SU-DHL-6 (cell line): ENCODE measurements around the gene NDC1.
A peak's percentile ranks its signal among the peaks of the same experiment; 100 is the strongest.
"Not testable (repeated sequence)": the region's sequence is repeated elsewhere in the genome, so short reads cannot be mapped to it uniquely, and the experiment has no call there.

Source experiments
- H2AFZ ChIP-seq: fragments of 200-600 bp; sonication (generic); 2 replicates; pipeline ENCODE4 v1.6.1; 2014; ENCODE audit warnings: low read depth, mild to moderate bottlenecking, moderate library complexity, mixed read lengths, antibody characterized with exemption, low read length; ENCODE audit not compliant: severe bottlenecking
- H3F3A ChIP-seq: fragments of 200-600 bp; shearing (Covaris generic); 2 replicates; pipeline ENCODE4 v1.6.0; 2016; ENCODE audit warnings: antibody characterized with exemption, mild to moderate bottlenecking; ENCODE audit not compliant: insufficient read depth
- H3K27ac ChIP-seq: fragments of 200-600 bp; sonication (generic); 2 replicates; pipeline ENCODE4 v1.5.1; 2016; ENCODE audit warnings: low read depth, mild to moderate bottlenecking, low read length, moderate library complexity, mixed read lengths
- H3K27me3 ChIP-seq: fragments of 200-600 bp; sonication (generic), shearing (Covaris generic); 2 replicates; pipeline ENCODE4 v1.6.0; 2014; ENCODE audit warnings: mild to moderate bottlenecking, low read length
- H3K36me3 ChIP-seq: fragments of 200-600 bp; sonication (generic); 2 replicates; pipeline ENCODE4 v1.6.1; 2014; ENCODE audit warnings: mild to moderate bottlenecking, low read length, mixed read lengths
- H3K4me2 ChIP-seq: fragments of 300-600, 200-600 bp; shearing (Covaris generic), sonication (generic); 2 replicates; pipeline ENCODE4 v1.6.0; 2014; ENCODE audit warnings: low read length, low read depth, mild to moderate bottlenecking; ENCODE audit not compliant: poor library complexity, severe bottlenecking
- H3K4me3 ChIP-seq: fragments of 200-600 bp; sonication (generic); 2 replicates; pipeline ENCODE4 v1.5.1; 2014; ENCODE audit warnings: antibody characterized with exemption, low read length, mild to moderate bottlenecking, mixed read lengths; ENCODE audit not compliant: insufficient read depth, poor library complexity, severe bottlenecking
- H3K79me2 ChIP-seq: fragments of 200-600 bp; sonication (generic); 2 replicates; pipeline ENCODE4 v1.6.1; 2014; ENCODE audit warnings: mild to moderate bottlenecking, low read length, moderate library complexity; ENCODE audit not compliant: insufficient read depth
- H3K9ac ChIP-seq: fragments of 200-600 bp; sonication (generic); 2 replicates; pipeline ENCODE4 v1.7.0; 2014; ENCODE audit warnings: mild to moderate bottlenecking, low read length
- H3K9me2 ChIP-seq: fragments of 200-600 bp; sonication (generic); replicated peaks from 2 replicates; pipeline ENCODE4 v1.6.1; 2014; ENCODE audit warnings: low read length; ENCODE audit not compliant: insufficient read depth
- H3K9me3 ChIP-seq: fragments of 200-600 bp; sonication (generic); 2 replicates; pipeline ENCODE4 v1.6.1; 2014; ENCODE audit warnings: low read length, mixed read lengths; ENCODE audit not compliant: insufficient read depth
- H4K20me1 ChIP-seq: fragments of 200-600 bp; sonication (generic); 2 replicates; pipeline ENCODE4 v1.6.1; 2014; ENCODE audit warnings: low read depth, mild to moderate bottlenecking, antibody characterized with exemption, low read length, moderate library complexity, mixed read lengths
- CTCF ChIP-seq: fragments of 200-600 bp; sonication (generic); IDR thresholded peaks from one replicate; pipeline ENCODE4 v1.5.1; 2017; ENCODE audit warnings: antibody characterized with exemption, mild to moderate bottlenecking, low read length, moderate library complexity; ENCODE audit not compliant: insufficient read depth, poor library complexity, severe bottlenecking
- EZH2phosphoT487 ChIP-seq: fragments of 200-600 bp; sonication (generic), shearing (Covaris generic); conservative IDR thresholded peaks from 2 replicates; pipeline ENCODE4 v1.6.1; 2018; ENCODE audit warnings: mild to moderate bottlenecking, antibody characterized with exemption, low read length, moderate library complexity, mixed read lengths

Gene NDC1

GRCh38 chr1:53763461-53763860, 74.6 kb downstream of the NDC1 start:
- H3K4me2 ChIP-seq, result no peak overlapping the region
- TF ChIP-seq EZH2phosphoT487 (no peak), CTCF (no peak)

GRCh38 chr1:53760497-53760896, 77.6 kb downstream of the NDC1 start:
- not testable (repeated sequence) for H3K36me3 ChIP-seq, H3F3A ChIP-seq, H3K79me2 ChIP-seq, H2AFZ ChIP-seq, H3K4me2 ChIP-seq, H3K4me3 ChIP-seq, H3K9ac ChIP-seq, H3K9me2 ChIP-seq, H3K9me3 ChIP-seq, H4K20me1 ChIP-seq, H3K27ac ChIP-seq, H3K27me3 ChIP-seq

More at GRCh38 chr1:53763461-53763860, 74.6 kb downstream of the NDC1 start:
- Histone ChIP-seq H4K20me1 (no peaks in the 10 kb centered on the region), H3K9me3 (no peaks in the 10 kb centered on the region), H3K36me3 (peaks cover 28% of the 10 kb centered on the region; the same call in 1 of the 2 replicates), H3F3A (0 out of 2 replicates have a peak, but pooled peaks cover 4% of the 10 kb centered on the region), H3K27me3 (no peaks in the 10 kb centered on the region), H3K4me3 (no peak overlapping the region), H3K27ac (no peak overlapping the region), H2AFZ (no peak overlapping the region), H3K9ac (no peak overlapping the region), H3K79me2 (no peaks in the 10 kb centered on the region), H3K9me2 (no peaks in the 10 kb centered on the region)

GRCh38 chr1:53755874-53756273, 82.2 kb downstream of the NDC1 start:
- Histone ChIP-seq H3K27me3 (no peaks in the 10 kb centered on the region), H3K27ac (no peak overlapping the region), H3K9me3 (no peaks in the 10 kb centered on the region), H3K36me3 (no peaks in the 10 kb centered on the region), H3F3A (no peaks in the 10 kb centered on the region), H4K20me1 (no peaks in the 10 kb centered on the region), H2AFZ (no peak overlapping the region), H3K4me2 (no peak overlapping the region), H3K9me2 (no peaks in the 10 kb centered on the region), H3K79me2 (no peaks in the 10 kb centered on the region), H3K9ac (no peak overlapping the region), H3K4me3 (no peak overlapping the region)
- TF ChIP-seq EZH2phosphoT487 (no peak), CTCF (no peak)

GRCh38 chr1:53754484-53755312, 83.4 kb downstream of the NDC1 start:
- no peaks in the 10 kb centered on the region for H3K9me3 ChIP-seq
- no peak overlapping the region for H3K27ac ChIP-seq
- no peak overlapping the region for H3K9ac ChIP-seq
- H3K79me2 ChIP-seq, result no peaks in the 10 kb centered on the region
- no peaks in the 10 kb centered on the region for H3K27me3 ChIP-seq
- H3K4me2 ChIP-seq, result no peak overlapping the region
- H3F3A ChIP-seq, result no peaks in the 10 kb centered on the region
- H3K9me2 ChIP-seq, result no peaks in the 10 kb centered on the region
- TF ChIP-seq CTCF, result peak; percentile 63
- no peak for TF ChIP-seq EZH2phosphoT487
- H4K20me1 ChIP-seq, result no peaks in the 10 kb centered on the region
- no peak overlapping the region for H2AFZ ChIP-seq
- no peak overlapping the region for H3K4me3 ChIP-seq
- no peaks in the 10 kb centered on the region for H3K36me3 ChIP-seq
